ENCODE results near the gene SEMA3C.

DNA sequence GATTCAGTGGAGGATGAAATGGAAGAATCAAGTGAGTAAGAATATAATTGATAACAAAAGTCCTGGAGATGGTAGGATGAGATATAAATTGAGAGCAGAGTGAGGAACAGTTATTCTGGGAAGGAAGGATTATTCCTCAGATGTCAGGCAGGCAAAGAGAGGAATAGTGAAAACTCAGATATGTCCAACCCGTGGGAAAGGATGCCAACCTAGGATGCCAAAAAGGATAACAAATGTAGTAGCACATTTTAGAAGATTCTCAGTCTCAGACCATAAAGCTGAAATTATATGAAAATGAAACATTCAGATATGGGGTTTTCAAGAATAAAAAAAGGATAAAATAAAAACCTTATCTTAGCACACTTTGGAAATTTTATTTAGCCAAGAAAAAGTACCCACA lies 131.1 kb downstream of the SEMA3C start:
- TF ChIP-seq EZH2 (IDR thresholded peaks at IDR 0.05; ENCODE audit: borderline replicate concordance, low read depth, low read length, poor library complexity, severe bottlenecking) (no peak), CTCF (conservative IDR thresholded peaks at IDR 0.05; ENCODE audit: low read depth, low read length) (no peak)

All from A673 (cell line).